Stimulated activated CD4-positive, alpha-beta T cell treated with anti-CD3 and anti-CD28 coated beads, Interleukin-4, amount 100 ng/mL, for 48 hours (primary cell): Measurements from ENCODE around the gene BLID.

ENCODE experiments used
- DNase-seq, 2 donors: peaks; one replicate each; pipeline ENCODE4 v3.0.0-alpha.2; 2020; ENCODE audit warnings: low read depth in 2 of 2

The BLID gene

GRCh38 chr11:122105044-122105758 is 10.8 kb downstream of the BLID start:
- DNase-seq = no peak

GRCh38 chr11:122104341-122104740 is 11.7 kb downstream of the BLID start:
- no peak for DNase-seq

- DNase-seq = no peak
These were observed 12.3 kb downstream of the BLID start for GRCh38 chr11:122103726-122104125.

GRCh38 chr11:122103321-122103720 is 12.7 kb downstream of the BLID start:
- no peak for DNase-seq

GRCh38 chr11:122102426-122102825 is 13.6 kb downstream of the BLID start:
- DNase-seq = no peak

- DNase-seq = no peak
These were observed 14.3 kb downstream of the BLID start for GRCh38 chr11:122101625-122102291.

- no peak for DNase-seq
These were observed 15.3 kb downstream of the BLID start for GRCh38 chr11:122100756-122101080.

- DNase-seq = no peak
These were observed 15.8 kb downstream of the BLID start for GRCh38 chr11:122100037-122100755.

- DNase-seq = no peak
These were observed 16.5 kb downstream of the BLID start for GRCh38 chr11:122099374-122100036.

GRCh38 chr11:122098261-122098980 is 17.6 kb downstream of the BLID start:
- DNase-seq = no peak

- DNase-seq = no peak
These were observed 18.5 kb downstream of the BLID start for GRCh38 chr11:122097419-122098001.

GRCh38 chr11:122096272-122097112 is 19.5 kb downstream of the BLID start:
- no peak for DNase-seq

- no peak for DNase-seq
These were observed 20.2 kb downstream of the BLID start for GRCh38 chr11:122095681-122096262.

- no peak for DNase-seq
These were observed 21.2 kb downstream of the BLID start for GRCh38 chr11:122094836-122095235.

- no peak for DNase-seq
These were observed 22.2 kb downstream of the BLID start for GRCh38 chr11:122093731-122094275.

- no peak for DNase-seq
These were observed 24.2 kb downstream of the BLID start for GRCh38 chr11:122091835-122092234.

- DNase-seq = no peak
These were observed 26.9 kb downstream of the BLID start for GRCh38 chr11:122089111-122089510.

GRCh38 chr11:122085712-122086111 is 30.3 kb downstream of the BLID start:
- no peak for DNase-seq

GRCh38 chr11:122085264-122085663 is 30.8 kb downstream of the BLID start:
- no peak for DNase-seq

GRCh38 chr11:122082205-122082604 is 33.8 kb downstream of the BLID start:
- DNase-seq = no peak
